Activated B cell treated with CpG ODN at 0.5 μM for 24 hours (primary cell): ENCODE measurements around the gene ZDHHC14. TPM values are rescaled to one million over a fixed set of nuclear protein-coding genes. Genes with fewer than 3 reads are reported as not detected.

Experiments used
- ATAC-seq: fragments of 200-7000 bp; cut with Tn5 transposase; one replicate; pipeline ENCODE4 v1.10.0; 2021; ENCODE audit warnings: low read depth, mild to moderate bottlenecking, moderate library complexity
- CTCF ChIA-PET: fragments of 350-600 bp; sonication (Branson Sonifier 250); formaldehyde crosslinking; loops from one replicate; lab custom pipeline; 2021; ENCODE audit warnings: antibody characterized with exemption; lab: Charles Lee
- POLR2A ChIA-PET: fragments of 350-600 bp; sonication (Branson Sonifier 250); formaldehyde crosslinking; loops from one replicate; lab custom pipeline; 2021; ENCODE audit warnings: antibody characterized with exemption; lab: Charles Lee
- DNase-seq: peaks from one replicate; pipeline ENCODE4 v3.0.0; 2022
- H3K27ac Mint-ChIP-seq: one replicate; pipeline ENCODE4 v1.8.0; 2020; ENCODE audit warnings: mixed read lengths
- H3K27me3 Mint-ChIP-seq: one replicate; pipeline ENCODE4 v1.8.0; 2021; ENCODE audit warnings: mixed read lengths
- H3K36me3 Mint-ChIP-seq: one replicate; pipeline ENCODE4 v1.8.0; 2021; ENCODE audit warnings: low read depth, mixed read lengths
- H3K4me1 Mint-ChIP-seq: one replicate; pipeline ENCODE4 v1.8.0; 2021; ENCODE audit warnings: mixed read lengths
- H3K4me3 Mint-ChIP-seq: one replicate; pipeline ENCODE4 v1.8.0; 2020; ENCODE audit warnings: mild to moderate bottlenecking, mixed read lengths
- H3K9me3 Mint-ChIP-seq: one replicate; pipeline ENCODE4 v1.8.0; 2020; ENCODE audit warnings: mixed read lengths
- intact Hi-C: fragments of 100-400 bp; cut with micrococcal nuclease; formaldehyde crosslinking; loops from one replicate; pipeline ENCODE4 v1.15.1; 2024
- total RNA-seq: library from RNA; stranded (reverse); gene quantifications from 2 replicates; pipeline ENCODE4 v1.2.3, GENCODE V29; 2022
- TF ChIP-seq, protein P1 (sequence below): fragments of 200-600 bp; IDR thresholded peaks from one replicate; pipeline ENCODE4 v1.8.0; 2022; ENCODE audit warnings: antibody characterized with exemption, mild to moderate bottlenecking

ZDHHC14 gene
- total RNA-seq, 1 donor from 2014 or later = 25.3 TPM

- CTCF ChIA-PET = no interaction called here
- no peaks in the 10 kb centered on the region for H3K27me3 Mint-ChIP-seq
- DNase-seq (no peak), ATAC-seq (no peak)
- H3K4me1 Mint-ChIP-seq = peaks cover 43% of the 10 kb centered on the region
- H3K4me3 Mint-ChIP-seq = no peak overlapping the region
- no peaks in the 10 kb centered on the region for H3K36me3 Mint-ChIP-seq
- TF ChIP-seq, protein P1, sequence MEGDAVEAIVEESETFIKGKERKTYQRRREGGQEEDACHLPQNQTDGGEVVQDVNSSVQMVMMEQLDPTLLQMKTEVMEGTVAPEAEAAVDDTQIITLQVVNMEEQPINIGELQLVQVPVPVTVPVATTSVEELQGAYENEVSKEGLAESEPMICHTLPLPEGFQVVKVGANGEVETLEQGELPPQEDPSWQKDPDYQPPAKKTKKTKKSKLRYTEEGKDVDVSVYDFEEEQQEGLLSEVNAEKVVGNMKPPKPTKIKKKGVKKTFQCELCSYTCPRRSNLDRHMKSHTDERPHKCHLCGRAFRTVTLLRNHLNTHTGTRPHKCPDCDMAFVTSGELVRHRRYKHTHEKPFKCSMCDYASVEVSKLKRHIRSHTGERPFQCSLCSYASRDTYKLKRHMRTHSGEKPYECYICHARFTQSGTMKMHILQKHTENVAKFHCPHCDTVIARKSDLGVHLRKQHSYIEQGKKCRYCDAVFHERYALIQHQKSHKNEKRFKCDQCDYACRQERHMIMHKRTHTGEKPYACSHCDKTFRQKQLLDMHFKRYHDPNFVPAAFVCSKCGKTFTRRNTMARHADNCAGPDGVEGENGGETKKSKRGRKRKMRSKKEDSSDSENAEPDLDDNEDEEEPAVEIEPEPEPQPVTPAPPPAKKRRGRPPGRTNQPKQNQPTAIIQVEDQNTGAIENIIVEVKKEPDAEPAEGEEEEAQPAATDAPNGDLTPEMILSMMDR = no peak
- no peak overlapping the region for H3K27ac Mint-ChIP-seq
- intact Hi-C loops = loop anchor here (5.0 kb wide), 1 partner anchor 39 kb away; no protein-coding TSS in a partner anchor
- POLR2A ChIA-PET = no interaction called here
- H3K9me3 Mint-ChIP-seq = peaks cover 2% of the 10 kb centered on the region
These were observed 107.7 kb downstream of the ZDHHC14 start for GRCh38 chr6:157488716-157489118.

GRCh38 chr6:157490611-157491269, 109.8 kb downstream of the ZDHHC14 start:
- Mint-ChIP-seq H3K27ac (no peak overlapping the region), H3K36me3 (peaks cover 3% of the 10 kb centered on the region), H3K4me1 (peaks cover 43% of the 10 kb centered on the region), H3K9me3 (no peaks in the 10 kb centered on the region), H3K27me3 (no peaks in the 10 kb centered on the region), H3K4me3 (no peak overlapping the region)
- intact Hi-C loops = no loop called here
- ChIA-PET POLR2A (no interaction called here), CTCF (no interaction called here)
- no peak for ATAC-seq
- TF ChIP-seq, protein P1 = no peak
- DNase-seq = no peak

- ATAC-seq (no peak), DNase-seq (no peak)
- ChIA-PET POLR2A (no interaction called here), CTCF (no interaction called here)
- Mint-ChIP-seq H3K9me3 (no peaks in the 10 kb centered on the region), H3K4me3 (no peak overlapping the region), H3K27ac (no peak overlapping the region), H3K36me3 (peaks cover 3% of the 10 kb centered on the region), H3K4me1 (peaks cover 35% of the 10 kb centered on the region), H3K27me3 (no peaks in the 10 kb centered on the region)
- TF ChIP-seq, protein P1 = no peak
- intact Hi-C loops = no loop called here
These were observed 110.7 kb downstream of the ZDHHC14 start for GRCh38 chr6:157491571-157492232.

DNA sequence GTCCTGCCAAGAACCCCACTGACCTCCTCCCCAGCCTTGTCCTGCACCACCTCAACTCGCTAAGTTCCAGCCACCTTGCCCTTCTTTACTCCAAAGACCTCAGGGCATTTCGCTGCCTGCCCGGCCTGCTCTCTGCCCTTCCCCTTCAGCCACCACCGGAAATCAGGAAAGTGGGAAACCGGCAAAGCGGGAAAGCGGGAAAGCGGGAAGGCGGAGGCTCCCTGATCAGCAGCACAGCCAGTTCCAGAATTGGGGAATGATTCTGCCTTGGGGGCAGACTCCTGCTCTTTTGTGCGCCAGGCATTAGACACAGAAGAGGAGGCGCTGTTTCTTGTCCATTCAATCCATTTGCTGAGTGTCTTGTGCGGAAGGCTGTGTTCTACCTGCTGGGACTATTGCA, 111.3 kb downstream of the ZDHHC14 start:
- Mint-ChIP-seq H3K4me3 (no peak overlapping the region), H3K36me3 (peaks cover 3% of the 10 kb centered on the region), H3K27me3 (no peaks in the 10 kb centered on the region), H3K4me1 (peaks cover 33% of the 10 kb centered on the region), H3K9me3 (no peaks in the 10 kb centered on the region), H3K27ac (no peak overlapping the region)
- intact Hi-C loops = no loop called here
- ATAC-seq (no peak), DNase-seq (no peak)
- TF ChIP-seq, protein P1 = no peak
- ChIA-PET CTCF (no interaction called here), POLR2A (no interaction called here)

GRCh38 chr6:157492741-157493140, 111.8 kb downstream of the ZDHHC14 start:
- TF ChIP-seq, protein P1 = no peak
- Mint-ChIP-seq H3K27me3 (no peaks in the 10 kb centered on the region), H3K36me3 (peaks cover 6% of the 10 kb centered on the region), H3K27ac (no peak overlapping the region), H3K9me3 (no peaks in the 10 kb centered on the region), H3K4me3 (no peak overlapping the region), H3K4me1 (peaks cover 33% of the 10 kb centered on the region)
- intact Hi-C loops = no loop called here
- POLR2A ChIA-PET = no interaction called here
- CTCF ChIA-PET = no interaction called here
- DNase-seq (no peak), ATAC-seq (no peak)
